Measurements from ENCODE around the gene LYG1.
"Not testable (repeated sequence)": the region's sequence is repeated elsewhere in the genome, so short reads cannot be mapped to it uniquely, and the experiment has no call there.

LYG1 gene

GRCh38 chr2:99278793-99279291 lies 22.2 kb downstream of the LYG1 start:
- H3K4me3 Mint-ChIP-seq, result no peak overlapping the region
- H3K27ac Mint-ChIP-seq, result peak overlapping the region in 1 of 3 experiments; percentile 41
- TF ChIP-seq CTCF (IDR thresholded peaks at IDR 0.05; ENCODE audit: unreplicated experiment in 3 of 3), result no peak
- no peaks in the 10 kb centered on the region for H3K4me1 Mint-ChIP-seq
- H3K36me3 Mint-ChIP-seq (ENCODE audit: low read depth), result peaks cover 48% of the 10 kb centered on the region
- H3K27me3 Mint-ChIP-seq (ENCODE audit: low read depth), result peaks cover 4% of the 10 kb centered on the region
- peaks cover 26% of the 10 kb centered on the region for H3K9me3 Mint-ChIP-seq

- Mint-ChIP-seq H3K36me3 (ENCODE audit: low read depth) (peaks cover 45% of the 10 kb centered on the region), H3K27ac (peak overlapping the region in 1 of 3 experiments; percentile 41), H3K9me3 (peaks cover 26% of the 10 kb centered on the region)
- H3K27me3 Mint-ChIP-seq (ENCODE audit: low read depth); H3K4me3 Mint-ChIP-seq; H3K4me1 Mint-ChIP-seq: not testable (repeated sequence)
These were observed 22.7 kb downstream of the LYG1 start for GRCh38 chr2:99278195-99278765.

GRCh38 chr2:99275882-99276281 lies 25.1 kb downstream of the LYG1 start:
- peaks cover 36% of the 10 kb centered on the region for H3K9me3 Mint-ChIP-seq
- H3K27me3 Mint-ChIP-seq (ENCODE audit: low read depth), result peaks cover 4% of the 10 kb centered on the region
- no peaks in the 10 kb centered on the region for H3K4me1 Mint-ChIP-seq
- H3K36me3 Mint-ChIP-seq (ENCODE audit: low read depth), result peaks cover 27% of the 10 kb centered on the region
- no peak overlapping the region for H3K27ac Mint-ChIP-seq
- no peak for TF ChIP-seq CTCF (IDR thresholded peaks at IDR 0.05; ENCODE audit: unreplicated experiment in 3 of 3)
- H3K4me3 Mint-ChIP-seq, result no peak overlapping the region

GRCh38 chr2:99261242-99261641 lies 39.8 kb downstream of the LYG1 start:
- no peak for TF ChIP-seq CTCF (IDR thresholded peaks at IDR 0.05; ENCODE audit: unreplicated experiment in 3 of 3)

GRCh38 chr2:99260184-99260583 lies 40.8 kb downstream of the LYG1 start:
- Mint-ChIP-seq H3K4me3 (no peak overlapping the region), H3K27me3 (ENCODE audit: low read depth) (no peaks in the 10 kb centered on the region), H3K4me1 (no peaks in the 10 kb centered on the region), H3K9me3 (no peaks in the 10 kb centered on the region), H3K27ac (no peak overlapping the region), H3K36me3 (ENCODE audit: low read depth) (no peaks in the 10 kb centered on the region)
- no peak for TF ChIP-seq CTCF (IDR thresholded peaks at IDR 0.05; ENCODE audit: unreplicated experiment in 3 of 3)

More at GRCh38 chr2:99261242-99261641, 39.8 kb downstream of the LYG1 start:
- Mint-ChIP-seq H3K27ac (no peak overlapping the region), H3K27me3 (ENCODE audit: low read depth) (no peaks in the 10 kb centered on the region), H3K9me3 (no peaks in the 10 kb centered on the region), H3K4me1 (no peaks in the 10 kb centered on the region), H3K36me3 (ENCODE audit: low read depth) (no peaks in the 10 kb centered on the region), H3K4me3 (no peak overlapping the region)

GRCh38 chr2:99259465-99259864 lies 41.5 kb downstream of the LYG1 start:
- H3K4me3 Mint-ChIP-seq, result no peak overlapping the region
- no peak overlapping the region for H3K27ac Mint-ChIP-seq
- no peaks in the 10 kb centered on the region for H3K9me3 Mint-ChIP-seq
- TF ChIP-seq CTCF (IDR thresholded peaks at IDR 0.05; ENCODE audit: unreplicated experiment in 3 of 3), result no peak
- no peaks in the 10 kb centered on the region for H3K4me1 Mint-ChIP-seq
- no peaks in the 10 kb centered on the region for H3K27me3 Mint-ChIP-seq (ENCODE audit: low read depth)
- H3K36me3 Mint-ChIP-seq (ENCODE audit: low read depth), result no peaks in the 10 kb centered on the region

All from nephron (organoid).